GM19463 (cell line): ENCODE results near the gene MN1.

Experiments
- ATAC-seq: cut with Tn5 transposase; IDR thresholded peaks from one replicate; pipeline ENCODE4 v1.9.1; 2021; ENCODE audit warnings: mild to moderate bottlenecking, moderate library complexity; ENCODE audit not compliant: unreplicated experiment

The MN1 gene

GRCh38 chr22:27786291-27786932, 15.1 kb downstream of the MN1 start:
- no peak for ATAC-seq

GRCh38 chr22:27785831-27786230, 15.7 kb downstream of the MN1 start:
- ATAC-seq = no peak

- no peak for ATAC-seq
Measured at GRCh38 chr22:27784120-27784475, 17.5 kb downstream of the MN1 start.

- ATAC-seq = no peak
Measured at GRCh38 chr22:27783436-27784119, 18.0 kb downstream of the MN1 start.

- ATAC-seq = no peak
Measured at GRCh38 chr22:27782088-27782487, 19.5 kb downstream of the MN1 start.

GRCh38 chr22:27780161-27780575, 21.4 kb downstream of the MN1 start:
- no peak for ATAC-seq

GRCh38 chr22:27779643-27780042, 21.9 kb downstream of the MN1 start:
- ATAC-seq = no peak

- ATAC-seq = no peak
Measured at GRCh38 chr22:27778294-27779090, 23.1 kb downstream of the MN1 start.

- ATAC-seq = no peak
Measured at GRCh38 chr22:27777128-27777527, 24.4 kb downstream of the MN1 start.

GRCh38 chr22:27776650-27776958, 25.0 kb downstream of the MN1 start:
- ATAC-seq = no peak

- ATAC-seq = no peak
Measured at GRCh38 chr22:27775758-27776649, 25.6 kb downstream of the MN1 start.

- no peak for ATAC-seq
Measured at GRCh38 chr22:27775087-27775698, 26.4 kb downstream of the MN1 start.

- ATAC-seq = no peak
Measured at GRCh38 chr22:27774200-27774599, 27.4 kb downstream of the MN1 start.

GRCh38 chr22:27772984-27773498, 28.5 kb downstream of the MN1 start:
- ATAC-seq = no peak

- ATAC-seq = no peak
Measured at GRCh38 chr22:27772081-27772983, 29.2 kb downstream of the MN1 start.

GRCh38 chr22:27771637-27772036, 29.9 kb downstream of the MN1 start:
- ATAC-seq = no peak

- no peak for ATAC-seq
Measured at GRCh38 chr22:27769012-27769411, 32.5 kb downstream of the MN1 start.

- no peak for ATAC-seq
Measured at GRCh38 chr22:27768027-27768653, 33.4 kb downstream of the MN1 start.

GRCh38 chr22:27766679-27767078, 34.9 kb downstream of the MN1 start:
- ATAC-seq = no peak
